ENCODE data around the gene PWP2. TPM values are rescaled to one million over a fixed set of nuclear protein-coding genes. Genes with fewer than 3 reads are reported as not detected.
"Not testable (repeated sequence)": the region's sequence is repeated elsewhere in the genome, so short reads cannot be mapped to it uniquely, and the experiment has no call there.

PWP2 gene
- total RNA-seq (10 to 100 TPM in 1 of 10 donors, 1 to 10 TPM in 8, not detected in 1; 1.0 to 14.8 (median 6.5) TPM), polyA plus RNA-seq (1 to 10 TPM; 2.3 to 5.4 TPM)
- long read RNA-seq, donor 1: 0 reads
- long read RNA-seq, donor 2: 0 reads
- long read RNA-seq, donor 3, partial matches to known transcripts: 1 of 2 reads
- long read RNA-seq, donor 3, other reads (novel, unspliced or antisense): 0 of 2 reads

DNA sequence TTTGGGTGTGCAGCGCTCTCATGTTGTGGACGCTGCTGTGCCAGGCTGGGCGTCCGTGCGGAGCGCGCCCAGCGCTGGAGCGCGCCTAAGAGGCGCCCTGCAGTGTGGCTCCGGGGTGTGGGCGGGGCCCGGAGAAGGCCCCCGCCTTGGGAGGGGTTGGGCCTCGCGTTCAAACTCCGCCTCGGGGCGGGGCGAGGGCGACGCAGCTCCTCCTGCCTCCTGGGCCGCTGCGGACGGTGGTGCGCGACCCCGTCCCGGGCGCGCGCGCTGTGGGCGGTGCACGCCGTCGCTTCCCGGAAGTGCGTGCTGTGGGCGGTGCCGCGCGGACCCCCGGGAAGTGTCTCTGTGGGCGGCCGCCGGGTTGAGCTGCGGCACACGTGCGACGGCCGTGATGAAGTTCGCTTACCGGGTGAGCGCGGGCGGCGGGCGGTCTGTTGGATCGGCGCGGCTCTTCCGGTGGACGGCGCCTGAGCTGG lies at the start of gene PWP2:
TSS of gene PWP2 (plus strand) at position 374 of the 476 bp plus-strand sequence. CDS start at position 392, 18 bp downstream.
- ATAC-seq (peak; percentile 95 to 98 (median 96)), DNase-seq (peak in 1 of 2 donors; percentile 30)
- Histone ChIP-seq H3K27ac (peak within 1 kb of the TSS in 1 of 10 donors; percentile 58), H3K4me3 (peak within 1 kb of the TSS in 9 of 10 donors; percentile 21 to 51 (median 45))
- H3K36me3 ChIP-seq; H3K9me3 ChIP-seq; H3K27me3 ChIP-seq; intact Hi-C loops (cut with DNase I); H3K4me1 ChIP-seq: not testable (repeated sequence)
- WGBS, 2 donors: 0% methylated on average over 23 of the region's 66 CpGs; no CpG with 5 or more reads in 1 of the 2 donors

DNA sequence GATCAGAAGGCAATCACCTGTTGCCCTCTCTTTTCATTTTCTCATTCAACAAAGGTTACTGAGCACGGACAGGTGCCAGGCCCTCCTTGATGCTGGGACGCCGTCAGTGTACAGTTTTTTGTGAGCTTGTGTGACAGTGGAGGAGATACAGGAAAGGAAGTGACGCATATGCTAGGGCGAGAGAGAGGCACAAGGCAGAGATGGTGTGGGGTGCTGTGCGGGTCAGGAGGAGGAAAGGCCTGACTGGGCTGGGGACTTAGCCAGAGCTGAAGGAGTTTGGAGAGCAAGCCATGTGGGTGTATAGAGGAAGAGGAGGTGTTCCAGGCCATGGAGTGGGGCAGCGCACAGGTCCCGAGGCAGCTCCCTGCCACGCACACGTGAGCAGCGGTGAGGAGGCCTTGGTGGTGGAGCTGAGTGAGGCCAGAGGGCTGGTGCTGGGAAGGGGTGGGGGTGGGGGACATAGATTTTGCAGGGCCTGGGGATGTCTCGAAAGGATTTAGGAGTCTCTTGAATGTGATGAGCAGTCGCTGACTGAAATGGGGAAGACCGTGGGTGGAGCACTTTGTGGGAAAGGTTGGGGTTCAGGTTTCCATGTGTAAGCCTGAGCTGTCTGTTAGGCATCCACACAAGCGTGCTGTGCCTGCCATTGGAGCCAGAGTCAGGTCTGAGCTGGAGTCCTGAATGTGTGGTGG lies 49.1 kb upstream of the PWP2 start:
- peaks cover 0 to 96% (median 21%) of the 10 kb centered on the region in 9 donors for H3K36me3 ChIP-seq
- 94 to 95% methylated on average over 15 of the region's 15 CpGs for WGBS, 2 donors
- H3K27me3 ChIP-seq: no peaks in the 10 kb centered on the region
- H3K4me3 ChIP-seq: no peak overlapping the region
- ATAC-seq: no peak
- intact Hi-C loops (cut with DNase I): loop anchor here in 1 of 10 donors (10.0 kb wide), 2 partner anchors 53 to 243 kb away; no protein-coding TSS in a partner anchor
- TF ChIP-seq, protein P1, sequence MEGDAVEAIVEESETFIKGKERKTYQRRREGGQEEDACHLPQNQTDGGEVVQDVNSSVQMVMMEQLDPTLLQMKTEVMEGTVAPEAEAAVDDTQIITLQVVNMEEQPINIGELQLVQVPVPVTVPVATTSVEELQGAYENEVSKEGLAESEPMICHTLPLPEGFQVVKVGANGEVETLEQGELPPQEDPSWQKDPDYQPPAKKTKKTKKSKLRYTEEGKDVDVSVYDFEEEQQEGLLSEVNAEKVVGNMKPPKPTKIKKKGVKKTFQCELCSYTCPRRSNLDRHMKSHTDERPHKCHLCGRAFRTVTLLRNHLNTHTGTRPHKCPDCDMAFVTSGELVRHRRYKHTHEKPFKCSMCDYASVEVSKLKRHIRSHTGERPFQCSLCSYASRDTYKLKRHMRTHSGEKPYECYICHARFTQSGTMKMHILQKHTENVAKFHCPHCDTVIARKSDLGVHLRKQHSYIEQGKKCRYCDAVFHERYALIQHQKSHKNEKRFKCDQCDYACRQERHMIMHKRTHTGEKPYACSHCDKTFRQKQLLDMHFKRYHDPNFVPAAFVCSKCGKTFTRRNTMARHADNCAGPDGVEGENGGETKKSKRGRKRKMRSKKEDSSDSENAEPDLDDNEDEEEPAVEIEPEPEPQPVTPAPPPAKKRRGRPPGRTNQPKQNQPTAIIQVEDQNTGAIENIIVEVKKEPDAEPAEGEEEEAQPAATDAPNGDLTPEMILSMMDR (IDR thresholded peaks at IDR 0.05): no peak
- H3K27ac ChIP-seq: no peak overlapping the region
- DNase-seq: no peak
- peaks cover 0 to 12% (median under 1%) of the 10 kb centered on the region in 9 donors for H3K4me1 ChIP-seq
- no peaks in the 10 kb centered on the region for H3K9me3 ChIP-seq

DNA sequence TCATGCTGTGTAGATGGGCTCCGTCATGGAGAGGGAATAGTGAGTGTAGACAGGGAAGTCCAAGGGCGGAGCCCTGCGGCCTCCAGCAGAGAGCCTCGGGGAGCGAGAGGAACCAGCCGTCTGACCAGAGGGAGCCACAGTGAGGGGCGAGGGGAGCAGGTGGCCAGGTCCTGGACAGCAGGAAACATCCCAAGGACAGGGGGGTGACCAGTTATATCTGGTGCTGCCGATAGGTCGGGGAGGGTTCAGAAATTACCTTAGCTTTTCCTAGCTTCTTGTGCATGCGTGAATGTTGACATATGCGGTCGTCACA lies 48.6 kb upstream of the PWP2 start:
- WGBS, 2 donors: 94% methylated on average over 12 of the region's 12 CpGs
- H3K36me3 ChIP-seq: peaks cover 0 to 96% (median 21%) of the 10 kb centered on the region in 9 donors
- no peaks in the 10 kb centered on the region for H3K9me3 ChIP-seq

DNA sequence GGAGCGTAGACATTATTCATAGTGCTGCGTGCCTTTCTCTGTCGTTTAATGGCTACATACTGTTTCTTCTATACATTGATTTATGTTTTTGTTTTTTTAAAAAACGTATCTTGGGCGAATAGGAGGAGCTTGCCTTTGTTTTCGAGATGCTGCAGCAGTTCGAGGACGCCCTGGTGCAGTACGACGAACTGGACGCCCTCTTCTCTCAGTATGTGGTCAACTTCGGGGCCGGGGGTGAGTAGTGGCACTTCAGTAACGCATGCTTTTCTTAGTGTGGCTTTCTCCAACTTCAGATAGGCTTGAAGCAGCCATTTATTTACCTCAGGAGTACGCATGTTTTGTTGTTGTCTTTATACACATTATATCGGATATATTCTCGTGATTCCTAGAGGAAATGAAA lies 48.2 kb upstream of the PWP2 start:
- 93 to 95% methylated on average over 17 of the region's 17 CpGs for WGBS, 2 donors
- Histone ChIP-seq H3K9me3 (no peaks in the 10 kb centered on the region), H3K4me1 (peaks cover 0 to 12% (median 0%) of the 10 kb centered on the region in 9 donors), H3K27me3 (no peaks in the 10 kb centered on the region), H3K4me3 (no peak overlapping the region), H3K27ac (no peak overlapping the region), H3K36me3 (peaks cover 0 to 96% (median 21%) of the 10 kb centered on the region in 9 donors)
- ATAC-seq (no peak), DNase-seq (no peak)
- intact Hi-C loops (cut with DNase I): loop anchor here in 1 of 10 donors (10.0 kb wide), 2 partner anchors 54 to 244 kb away; no protein-coding TSS in a partner anchor
- TF ChIP-seq, protein P1 (IDR thresholded peaks at IDR 0.05): no peak

More for the DNA sequence above, 48.6 kb upstream of the PWP2 start:
- H3K4me1 ChIP-seq: peaks cover 0 to 12% (median 0%) of the 10 kb centered on the region in 9 donors
- no peak overlapping the region for H3K27ac ChIP-seq
- intact Hi-C loops (cut with DNase I): loop anchor here in 1 of 10 donors (10.0 kb wide), 2 partner anchors 54 to 244 kb away; no protein-coding TSS in a partner anchor
- peak in 1 of 8 donors; percentile 38 for ATAC-seq
- no peak for DNase-seq
- TF ChIP-seq, protein P1 (IDR thresholded peaks at IDR 0.05): no peak
- H3K27me3 ChIP-seq: no peaks in the 10 kb centered on the region
- no peak overlapping the region for H3K4me3 ChIP-seq
